ENCODE measurements around the gene SLC66A1.
"Not testable (repeated sequence)": the region's sequence is repeated elsewhere in the genome, so short reads cannot be mapped to it uniquely, and the experiment has no call there.

The SLC66A1 gene

GRCh38 chr1:19311931-19312781, at the start of gene SLC66A1, which contains the start of gene AKR7A2:
Gene SLC66A1 (plus strand): TSS chr1:19312326. CDS start chr1:19317678, 5,352 bp downstream.
Gene AKR7A2 (minus strand): TSS chr1:19312144. CDS start chr1:19312124, 20 bp downstream.
- DNase-seq, result peak; percentile 93 to 96 (median 94)

GRCh38 chr1:19262744-19263143, 49.4 kb upstream of the SLC66A1 start:
- DNase-seq, result no peak

GRCh38 chr1:19268445-19268844, 43.7 kb upstream of the SLC66A1 start:
- no peak for DNase-seq

- not testable (repeated sequence) for DNase-seq
Measured at GRCh38 chr1:19269427-19270342, 42.4 kb upstream of the SLC66A1 start.

- not testable (repeated sequence) for DNase-seq
Measured at GRCh38 chr1:19270343-19270730, 41.8 kb upstream of the SLC66A1 start.

- no peak for DNase-seq
Measured at GRCh38 chr1:19272064-19272463, 40.1 kb upstream of the SLC66A1 start.

GRCh38 chr1:19273106-19273843, 38.9 kb upstream of the SLC66A1 start:
- no peak for DNase-seq

GRCh38 chr1:19273844-19274531, 38.1 kb upstream of the SLC66A1 start:
- not testable (repeated sequence) for DNase-seq

- DNase-seq, result no peak
Measured at GRCh38 chr1:19274636-19275035, 37.5 kb upstream of the SLC66A1 start.

- no peak for DNase-seq
Measured at GRCh38 chr1:19283891-19284290, 28.2 kb upstream of the SLC66A1 start.

GRCh38 chr1:19284881-19285280, 27.2 kb upstream of the SLC66A1 start:
- DNase-seq, result no peak

- not testable (repeated sequence) for DNase-seq
Measured at GRCh38 chr1:19285366-19285765, 26.8 kb upstream of the SLC66A1 start.

- not testable (repeated sequence) for DNase-seq
Measured at GRCh38 chr1:19285807-19286206, 26.3 kb upstream of the SLC66A1 start.

- no peak for DNase-seq
Measured at GRCh38 chr1:19287436-19288185, 24.5 kb upstream of the SLC66A1 start.

GRCh38 chr1:19288324-19289241, 23.5 kb upstream of the SLC66A1 start, which contains the start of gene AKR7A3:
Gene AKR7A3 (minus strand): TSS chr1:19288770. CDS start chr1:19288709, 61 bp downstream.
- DNase-seq, result not testable (repeated sequence)

- DNase-seq, result no peak
Measured at GRCh38 chr1:19289244-19289643, 22.9 kb upstream of the SLC66A1 start.

GRCh38 chr1:19294638-19295037, 17.5 kb upstream of the SLC66A1 start:
- DNase-seq, result no peak

- no peak for DNase-seq
Measured at GRCh38 chr1:19300211-19300610, 11.9 kb upstream of the SLC66A1 start.

GRCh38 chr1:19304081-19304480, 8.0 kb upstream of the SLC66A1 start:
- not testable (repeated sequence) for DNase-seq

- no peak for DNase-seq
Measured at GRCh38 chr1:19305880-19306279, 6.2 kb upstream of the SLC66A1 start.

All from NCI-H1417 (cell line).